ENCODE results near the gene CH25H.
"Not testable (repeated sequence)": the region's sequence is repeated elsewhere in the genome, so short reads cannot be mapped to it uniquely, and the experiment has no call there.

CH25H gene

GRCh38 chr10:89189211-89189734 is 17.8 kb downstream of the CH25H start:
- no peak for DNase-seq

- peak; percentile 4 for DNase-seq
Observed at GRCh38 chr10:89185658-89186057, 21.5 kb downstream of the CH25H start.

- no peak for DNase-seq
Observed at GRCh38 chr10:89184638-89185037, 22.5 kb downstream of the CH25H start.

GRCh38 chr10:89183571-89183970 is 23.5 kb downstream of the CH25H start:
- DNase-seq: no peak

GRCh38 chr10:89182894-89183293 is 24.2 kb downstream of the CH25H start:
- no peak for DNase-seq

GRCh38 chr10:89175816-89176215 is 31.3 kb downstream of the CH25H start:
- DNase-seq: no peak

- DNase-seq: no peak
Observed at GRCh38 chr10:89173075-89173474, 34.0 kb downstream of the CH25H start.

- no peak for DNase-seq
Observed at GRCh38 chr10:89171996-89172395, 35.1 kb downstream of the CH25H start.

GRCh38 chr10:89171263-89171872 is 35.7 kb downstream of the CH25H start:
- DNase-seq: no peak

- DNase-seq: not testable (repeated sequence)
Observed at GRCh38 chr10:89168354-89168900, 38.7 kb downstream of the CH25H start.

GRCh38 chr10:89167915-89168314 is 39.2 kb downstream of the CH25H start:
- no peak for DNase-seq

GRCh38 chr10:89165923-89166322 is 41.2 kb downstream of the CH25H start:
- DNase-seq: no peak

- no peak for DNase-seq
Observed at GRCh38 chr10:89164920-89165319, 42.2 kb downstream of the CH25H start.

- no peak for DNase-seq
Observed at GRCh38 chr10:89164080-89164479, 43.0 kb downstream of the CH25H start.

- no peak for DNase-seq
Observed at GRCh38 chr10:89163265-89163995, 43.7 kb downstream of the CH25H start.

- DNase-seq: no peak
Observed at GRCh38 chr10:89162596-89162995, 44.5 kb downstream of the CH25H start.

GRCh38 chr10:89160339-89160738 is 46.8 kb downstream of the CH25H start:
- no peak for DNase-seq

GRCh38 chr10:89159761-89160160 is 47.4 kb downstream of the CH25H start:
- DNase-seq: no peak

- no peak for DNase-seq
Observed at GRCh38 chr10:89159316-89159715, 47.8 kb downstream of the CH25H start.

GRCh38 chr10:89158446-89158845 is 48.7 kb downstream of the CH25H start:
- no peak for DNase-seq

GRCh38 chr10:89156161-89156835 is 50.8 kb downstream of the CH25H start:
- DNase-seq: no peak
